Loucy (cell line): ENCODE data around the gene PHAF1.

ENCODE experiments used
- H2AFZ ChIP-seq: fragments of 200-600 bp; sonication (generic); 2 replicates; pipeline ENCODE4 v1.6.0; 2016; ENCODE audit warnings: antibody characterized with exemption, mild to moderate bottlenecking, low read length, moderate library complexity
- H3F3A ChIP-seq: fragments of 200-600 bp; 2 replicates; pipeline ENCODE4 v1.6.0; 2016; ENCODE audit warnings: antibody characterized with exemption, low read depth, mild to moderate bottlenecking
- H3K27me3 ChIP-seq: fragments of 200-600 bp; sonication (generic); 2 replicates; pipeline ENCODE4 v1.6.1; 2014; ENCODE audit warnings: low read length, mild to moderate bottlenecking; ENCODE audit not compliant: insufficient read depth, poor library complexity, severe bottlenecking
- H3K36me3 ChIP-seq: fragments of 200-600 bp; sonication (generic); 2 replicates; pipeline ENCODE4 v1.6.1; 2016; ENCODE audit warnings: low read length; ENCODE audit not compliant: insufficient read depth
- H3K4me1 ChIP-seq: fragments of 200-600 bp; sonication (generic); 2 replicates; pipeline ENCODE4 v1.5.1; 2014; ENCODE audit warnings: low read length, mild to moderate bottlenecking; ENCODE audit not compliant: insufficient read depth, poor library complexity, severe bottlenecking
- H3K4me2 ChIP-seq: fragments of 200-600 bp; sonication (generic); 2 replicates; pipeline ENCODE4 v1.6.0; 2014; ENCODE audit warnings: antibody characterized with exemption, low read length, low read depth, mild to moderate bottlenecking; ENCODE audit not compliant: poor library complexity, severe bottlenecking
- H3K4me3 ChIP-seq: fragments of 200-600 bp; sonication (generic); 2 replicates; pipeline ENCODE4 v1.5.1; 2014; ENCODE audit warnings: low read length, mild to moderate bottlenecking, mixed read lengths; ENCODE audit not compliant: poor library complexity, severe bottlenecking
- H3K79me2 ChIP-seq: fragments of 200-600 bp; sonication (generic); 2 replicates; pipeline ENCODE4 v1.6.1; 2014; ENCODE audit warnings: low read length; ENCODE audit not compliant: insufficient read depth
- H3K9ac ChIP-seq: fragments of 200-600 bp; sonication (generic); 2 replicates; pipeline ENCODE4 v1.6.0; 2014; ENCODE audit warnings: mild to moderate bottlenecking, low read depth, low read length, moderate library complexity; ENCODE audit not compliant: poor library complexity, severe bottlenecking
- H3K9me2 ChIP-seq: fragments of 200-600 bp; sonication (generic); replicated peaks from 2 replicates; pipeline ENCODE4 v1.6.1; 2016; ENCODE audit warnings: low read depth, low read length, mixed read lengths
- H3K9me3 ChIP-seq: fragments of 200-600 bp; sonication (generic); 2 replicates; pipeline ENCODE4 v1.6.1; 2014; ENCODE audit warnings: mild to moderate bottlenecking, antibody characterized with exemption, low read length, low read depth; ENCODE audit not compliant: insufficient read depth
- H4K20me1 ChIP-seq: fragments of 200-600 bp; sonication (generic); 2 replicates; pipeline ENCODE4 v1.6.0; 2014; ENCODE audit warnings: antibody characterized with exemption, low read length, mild to moderate bottlenecking; ENCODE audit not compliant: insufficient read depth, poor library complexity, severe bottlenecking
- EZH2phosphoT487 ChIP-seq: fragments of 200-600 bp; IDR thresholded peaks from 2 replicates; pipeline ENCODE4 v1.6.1; 2018; ENCODE audit warnings: antibody characterized with exemption, mild to moderate bottlenecking, moderate library complexity, borderline replicate concordance
- TF ChIP-seq, protein P1 (sequence below): fragments of 200-600 bp; sonication (generic); conservative IDR thresholded peaks from 2 replicates; pipeline ENCODE4 v1.5.1; 2014; ENCODE audit warnings: mild to moderate bottlenecking, antibody characterized with exemption, low read length

The PHAF1 gene

DNA sequence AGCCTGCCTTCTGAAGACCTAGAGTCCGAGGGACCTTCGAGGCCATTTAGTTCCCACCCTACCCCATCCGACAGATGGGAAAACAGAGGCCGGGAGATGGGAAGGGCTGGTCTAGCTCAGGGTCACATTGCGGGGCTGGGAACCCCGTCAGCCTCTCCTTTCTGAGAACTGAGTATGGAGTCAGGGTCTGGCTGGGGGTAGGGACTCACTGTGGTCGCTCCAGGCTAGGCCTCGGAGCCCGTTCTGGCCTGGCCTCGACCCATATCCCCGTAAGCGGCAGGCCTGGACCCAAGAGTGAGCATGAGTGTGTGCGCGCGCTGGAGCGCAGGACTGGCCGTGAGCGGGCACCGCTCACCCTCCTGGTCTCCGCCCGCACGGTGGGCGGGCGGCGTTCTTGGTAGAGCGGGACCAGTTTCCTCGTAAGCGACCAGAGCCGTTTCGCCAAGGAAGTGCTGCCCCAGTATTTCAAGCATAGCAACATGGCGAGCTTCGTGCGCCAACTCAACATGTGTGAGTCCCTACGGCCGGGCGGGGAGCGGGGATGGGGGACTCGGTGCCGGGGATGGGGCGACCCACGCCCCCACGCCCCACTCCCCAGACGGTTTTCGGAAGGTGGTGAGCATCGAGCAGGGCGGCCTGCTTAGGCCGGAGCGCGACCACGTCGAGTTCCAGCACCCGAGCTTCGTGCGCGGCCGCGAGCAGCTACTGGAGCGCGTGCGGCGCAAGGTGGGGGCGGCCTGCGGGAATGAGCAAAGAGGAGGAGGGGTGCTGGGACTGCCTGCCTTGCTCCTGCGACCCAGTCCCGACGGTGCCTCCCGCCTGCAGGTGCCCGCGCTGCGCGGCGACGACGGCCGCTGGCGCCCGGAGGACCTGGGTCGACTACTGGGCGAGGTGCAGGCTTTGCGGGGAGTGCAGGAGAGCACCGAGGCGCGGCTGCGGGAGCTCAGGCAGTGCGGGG, 55.7 kb downstream of the PHAF1 start:
- H3K9me2 ChIP-seq = no peaks in the 10 kb centered on the region
- no peak overlapping the region for H3K4me2 ChIP-seq
- H3K4me1 ChIP-seq = peaks cover 13% of the 10 kb centered on the region
- H3K79me2 ChIP-seq = no peaks in the 10 kb centered on the region
- no peaks in the 10 kb centered on the region for H3K36me3 ChIP-seq
- no peaks in the 10 kb centered on the region for H4K20me1 ChIP-seq
- no peaks in the 10 kb centered on the region for H3K9me3 ChIP-seq
- H3K9ac ChIP-seq = no peak overlapping the region
- no peak overlapping the region for H2AFZ ChIP-seq
- H3K4me3 ChIP-seq = no peak overlapping the region
- TF ChIP-seq, protein P1, sequence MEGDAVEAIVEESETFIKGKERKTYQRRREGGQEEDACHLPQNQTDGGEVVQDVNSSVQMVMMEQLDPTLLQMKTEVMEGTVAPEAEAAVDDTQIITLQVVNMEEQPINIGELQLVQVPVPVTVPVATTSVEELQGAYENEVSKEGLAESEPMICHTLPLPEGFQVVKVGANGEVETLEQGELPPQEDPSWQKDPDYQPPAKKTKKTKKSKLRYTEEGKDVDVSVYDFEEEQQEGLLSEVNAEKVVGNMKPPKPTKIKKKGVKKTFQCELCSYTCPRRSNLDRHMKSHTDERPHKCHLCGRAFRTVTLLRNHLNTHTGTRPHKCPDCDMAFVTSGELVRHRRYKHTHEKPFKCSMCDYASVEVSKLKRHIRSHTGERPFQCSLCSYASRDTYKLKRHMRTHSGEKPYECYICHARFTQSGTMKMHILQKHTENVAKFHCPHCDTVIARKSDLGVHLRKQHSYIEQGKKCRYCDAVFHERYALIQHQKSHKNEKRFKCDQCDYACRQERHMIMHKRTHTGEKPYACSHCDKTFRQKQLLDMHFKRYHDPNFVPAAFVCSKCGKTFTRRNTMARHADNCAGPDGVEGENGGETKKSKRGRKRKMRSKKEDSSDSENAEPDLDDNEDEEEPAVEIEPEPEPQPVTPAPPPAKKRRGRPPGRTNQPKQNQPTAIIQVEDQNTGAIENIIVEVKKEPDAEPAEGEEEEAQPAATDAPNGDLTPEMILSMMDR = no peak
- TF ChIP-seq EZH2phosphoT487 = no peak
- H3F3A ChIP-seq = no peaks in the 10 kb centered on the region
- no peaks in the 10 kb centered on the region for H3K27me3 ChIP-seq

DNA sequence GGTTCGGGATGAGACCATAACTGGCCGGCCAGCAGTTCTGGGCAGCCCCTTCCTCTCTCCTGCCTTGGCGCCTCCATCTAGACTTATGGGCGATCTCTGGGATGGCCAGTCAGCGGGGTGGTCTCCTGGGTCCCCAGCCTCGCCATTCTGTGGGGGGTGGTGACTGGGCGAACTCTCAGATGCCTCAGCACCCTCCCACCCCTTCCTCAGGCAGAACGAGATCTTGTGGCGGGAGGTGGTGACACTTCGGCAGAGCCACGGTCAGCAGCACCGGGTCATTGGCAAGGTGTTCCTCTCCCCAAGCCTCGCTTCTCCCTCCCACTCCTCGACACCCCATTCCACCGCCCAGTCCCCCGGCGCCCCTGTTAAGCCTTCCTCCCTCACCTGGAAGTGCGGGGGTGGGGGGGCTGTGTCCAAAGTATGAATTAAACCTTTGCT, 56.4 kb downstream of the PHAF1 start:
- Histone ChIP-seq H3K4me1 (peaks cover 13% of the 10 kb centered on the region), H3K9ac (no peak overlapping the region), H2AFZ (no peak overlapping the region), H3K4me3 (no peak overlapping the region), H3K27me3 (no peaks in the 10 kb centered on the region), H3F3A (no peaks in the 10 kb centered on the region), H3K79me2 (no peaks in the 10 kb centered on the region), H3K9me2 (no peaks in the 10 kb centered on the region), H3K4me2 (no peak overlapping the region), H3K9me3 (no peaks in the 10 kb centered on the region), H4K20me1 (no peaks in the 10 kb centered on the region), H3K36me3 (no peaks in the 10 kb centered on the region)
- no peak for TF ChIP-seq EZH2phosphoT487
- TF ChIP-seq, protein P1 = no peak

DNA sequence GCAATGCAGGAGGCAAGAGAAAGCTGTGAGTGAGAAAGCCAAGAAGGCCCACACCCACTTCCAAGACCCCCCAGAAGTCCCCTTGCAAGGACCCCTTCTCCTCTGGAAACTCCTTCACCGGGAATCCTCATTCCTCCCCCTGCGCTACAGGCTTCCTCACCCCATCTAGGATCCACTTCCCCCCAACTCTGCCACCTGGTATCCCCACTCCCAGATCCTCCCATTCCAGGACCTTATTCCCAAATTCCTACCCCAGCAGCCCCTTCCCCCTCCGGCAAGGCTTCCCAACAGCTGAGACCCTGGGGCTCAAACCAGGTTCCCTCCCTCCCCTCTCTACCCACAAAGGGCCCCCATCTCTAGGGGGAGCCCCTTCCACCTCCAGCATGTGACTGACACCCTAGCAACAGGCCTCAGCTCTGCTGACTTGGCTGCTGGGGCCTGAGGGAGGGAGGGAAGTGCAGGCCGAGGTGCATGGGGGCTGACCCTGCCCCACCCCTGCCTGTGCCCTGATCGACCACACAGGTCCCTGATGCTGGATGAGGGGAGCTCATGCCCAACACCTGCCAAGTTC, 56.9 kb downstream of the PHAF1 start:
- H3K79me2 ChIP-seq = no peaks in the 10 kb centered on the region
- no peak overlapping the region for H3K4me2 ChIP-seq
- no peaks in the 10 kb centered on the region for H3K9me3 ChIP-seq
- TF ChIP-seq EZH2phosphoT487 = no peak
- TF ChIP-seq, protein P1 = no peak
- H3K9me2 ChIP-seq = no peaks in the 10 kb centered on the region
- H3K36me3 ChIP-seq = no peaks in the 10 kb centered on the region
- peaks cover 13% of the 10 kb centered on the region for H3K4me1 ChIP-seq
- no peaks in the 10 kb centered on the region for H3K27me3 ChIP-seq
- H3F3A ChIP-seq = no peaks in the 10 kb centered on the region
- no peak overlapping the region for H3K9ac ChIP-seq
- H4K20me1 ChIP-seq = no peaks in the 10 kb centered on the region
- H2AFZ ChIP-seq = no peak overlapping the region
- no peak overlapping the region for H3K4me3 ChIP-seq
